Loucy (cell line): ENCODE results near the gene ZW10.

ENCODE experiments used
- H2AFZ ChIP-seq: fragments of 200-600 bp; sonication (generic); 2 replicates; pipeline ENCODE4 v1.6.0; 2016; ENCODE audit warnings: antibody characterized with exemption, mild to moderate bottlenecking, low read length, moderate library complexity
- H3F3A ChIP-seq: fragments of 200-600 bp; 2 replicates; pipeline ENCODE4 v1.6.0; 2016; ENCODE audit warnings: antibody characterized with exemption, low read depth, mild to moderate bottlenecking
- H3K27me3 ChIP-seq: fragments of 200-600 bp; sonication (generic); 2 replicates; pipeline ENCODE4 v1.6.1; 2014; ENCODE audit warnings: low read length, mild to moderate bottlenecking; ENCODE audit not compliant: insufficient read depth, poor library complexity, severe bottlenecking
- H3K36me3 ChIP-seq: fragments of 200-600 bp; sonication (generic); 2 replicates; pipeline ENCODE4 v1.6.1; 2016; ENCODE audit warnings: low read length; ENCODE audit not compliant: insufficient read depth
- H3K4me1 ChIP-seq: fragments of 200-600 bp; sonication (generic); 2 replicates; pipeline ENCODE4 v1.5.1; 2014; ENCODE audit warnings: low read length, mild to moderate bottlenecking; ENCODE audit not compliant: insufficient read depth, poor library complexity, severe bottlenecking
- H3K4me2 ChIP-seq: fragments of 200-600 bp; sonication (generic); 2 replicates; pipeline ENCODE4 v1.6.0; 2014; ENCODE audit warnings: antibody characterized with exemption, low read length, low read depth, mild to moderate bottlenecking; ENCODE audit not compliant: poor library complexity, severe bottlenecking
- H3K4me3 ChIP-seq: fragments of 200-600 bp; sonication (generic); 2 replicates; pipeline ENCODE4 v1.5.1; 2014; ENCODE audit warnings: low read length, mild to moderate bottlenecking, mixed read lengths; ENCODE audit not compliant: poor library complexity, severe bottlenecking
- H3K79me2 ChIP-seq: fragments of 200-600 bp; sonication (generic); 2 replicates; pipeline ENCODE4 v1.6.1; 2014; ENCODE audit warnings: low read length; ENCODE audit not compliant: insufficient read depth
- H3K9ac ChIP-seq: fragments of 200-600 bp; sonication (generic); 2 replicates; pipeline ENCODE4 v1.6.0; 2014; ENCODE audit warnings: mild to moderate bottlenecking, low read depth, low read length, moderate library complexity; ENCODE audit not compliant: poor library complexity, severe bottlenecking
- H3K9me2 ChIP-seq: fragments of 200-600 bp; sonication (generic); replicated peaks from 2 replicates; pipeline ENCODE4 v1.6.1; 2016; ENCODE audit warnings: low read depth, low read length, mixed read lengths
- H3K9me3 ChIP-seq: fragments of 200-600 bp; sonication (generic); 2 replicates; pipeline ENCODE4 v1.6.1; 2014; ENCODE audit warnings: mild to moderate bottlenecking, antibody characterized with exemption, low read length, low read depth; ENCODE audit not compliant: insufficient read depth
- H4K20me1 ChIP-seq: fragments of 200-600 bp; sonication (generic); 2 replicates; pipeline ENCODE4 v1.6.0; 2014; ENCODE audit warnings: antibody characterized with exemption, low read length, mild to moderate bottlenecking; ENCODE audit not compliant: insufficient read depth, poor library complexity, severe bottlenecking
- EZH2phosphoT487 ChIP-seq: fragments of 200-600 bp; IDR thresholded peaks from 2 replicates; pipeline ENCODE4 v1.6.1; 2018; ENCODE audit warnings: antibody characterized with exemption, mild to moderate bottlenecking, moderate library complexity, borderline replicate concordance
- TF ChIP-seq, protein P1 (sequence below): fragments of 200-600 bp; sonication (generic); conservative IDR thresholded peaks from 2 replicates; pipeline ENCODE4 v1.5.1; 2014; ENCODE audit warnings: mild to moderate bottlenecking, antibody characterized with exemption, low read length

The ZW10 gene

DNA sequence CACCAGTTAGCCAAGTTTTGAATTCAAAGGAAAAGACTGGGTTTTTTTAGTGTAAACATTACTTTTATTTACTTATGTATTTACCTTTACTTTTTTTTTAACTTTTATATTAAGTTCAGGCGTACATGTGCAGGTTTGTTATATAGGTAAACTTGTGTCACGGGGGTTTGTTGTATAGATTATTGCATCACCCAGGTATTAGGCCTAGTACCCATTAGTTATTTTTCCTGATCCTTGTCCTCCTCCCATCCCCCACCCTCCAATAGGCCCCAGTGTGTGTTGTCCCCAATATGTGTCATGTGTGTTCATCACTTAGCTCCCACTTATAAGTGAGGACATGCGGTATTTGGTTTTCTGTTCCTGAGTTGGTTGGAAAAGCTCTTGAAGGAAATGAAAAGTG is 20.6 kb downstream of the ZW10 start:
- Histone ChIP-seq H3K27me3 (no peaks in the 10 kb centered on the region), H3K9me3 (no peaks in the 10 kb centered on the region), H3K4me2 (no peak overlapping the region), H3K79me2 (no peaks in the 10 kb centered on the region), H2AFZ (no peak overlapping the region), H4K20me1 (no peaks in the 10 kb centered on the region), H3K9ac (no peak overlapping the region), H3K4me1 (no peaks in the 10 kb centered on the region), H3F3A (no peaks in the 10 kb centered on the region), H3K4me3 (no peak overlapping the region), H3K9me2 (no peaks in the 10 kb centered on the region), H3K36me3 (peaks cover 57% of the 10 kb centered on the region)
- no peak for TF ChIP-seq EZH2phosphoT487
- TF ChIP-seq, protein P1, sequence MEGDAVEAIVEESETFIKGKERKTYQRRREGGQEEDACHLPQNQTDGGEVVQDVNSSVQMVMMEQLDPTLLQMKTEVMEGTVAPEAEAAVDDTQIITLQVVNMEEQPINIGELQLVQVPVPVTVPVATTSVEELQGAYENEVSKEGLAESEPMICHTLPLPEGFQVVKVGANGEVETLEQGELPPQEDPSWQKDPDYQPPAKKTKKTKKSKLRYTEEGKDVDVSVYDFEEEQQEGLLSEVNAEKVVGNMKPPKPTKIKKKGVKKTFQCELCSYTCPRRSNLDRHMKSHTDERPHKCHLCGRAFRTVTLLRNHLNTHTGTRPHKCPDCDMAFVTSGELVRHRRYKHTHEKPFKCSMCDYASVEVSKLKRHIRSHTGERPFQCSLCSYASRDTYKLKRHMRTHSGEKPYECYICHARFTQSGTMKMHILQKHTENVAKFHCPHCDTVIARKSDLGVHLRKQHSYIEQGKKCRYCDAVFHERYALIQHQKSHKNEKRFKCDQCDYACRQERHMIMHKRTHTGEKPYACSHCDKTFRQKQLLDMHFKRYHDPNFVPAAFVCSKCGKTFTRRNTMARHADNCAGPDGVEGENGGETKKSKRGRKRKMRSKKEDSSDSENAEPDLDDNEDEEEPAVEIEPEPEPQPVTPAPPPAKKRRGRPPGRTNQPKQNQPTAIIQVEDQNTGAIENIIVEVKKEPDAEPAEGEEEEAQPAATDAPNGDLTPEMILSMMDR = no peak

DNA sequence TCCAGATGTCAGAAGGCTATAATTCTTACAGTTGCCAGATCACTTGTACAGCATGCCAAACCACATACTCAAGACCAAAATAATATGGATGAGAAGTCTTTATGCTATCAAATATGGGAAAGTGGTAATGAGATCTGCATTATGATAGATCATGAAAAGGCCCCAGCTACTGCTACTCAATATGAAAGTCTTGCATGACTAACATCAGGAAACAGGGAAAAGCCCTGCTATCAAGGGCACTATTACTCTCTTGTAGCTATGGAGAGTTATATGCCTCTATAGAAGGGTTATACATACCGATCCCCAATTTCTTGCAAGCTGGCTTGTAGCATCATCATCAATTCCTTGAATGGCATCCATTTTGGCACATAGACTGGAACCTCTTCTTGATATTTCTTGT is 37.2 kb downstream of the ZW10 start:
- H4K20me1 ChIP-seq = no peaks in the 10 kb centered on the region
- H3K36me3 ChIP-seq = peaks cover 94% of the 10 kb centered on the region; the same call in 1 of the 2 replicates
- H3K79me2 ChIP-seq = no peaks in the 10 kb centered on the region

DNA sequence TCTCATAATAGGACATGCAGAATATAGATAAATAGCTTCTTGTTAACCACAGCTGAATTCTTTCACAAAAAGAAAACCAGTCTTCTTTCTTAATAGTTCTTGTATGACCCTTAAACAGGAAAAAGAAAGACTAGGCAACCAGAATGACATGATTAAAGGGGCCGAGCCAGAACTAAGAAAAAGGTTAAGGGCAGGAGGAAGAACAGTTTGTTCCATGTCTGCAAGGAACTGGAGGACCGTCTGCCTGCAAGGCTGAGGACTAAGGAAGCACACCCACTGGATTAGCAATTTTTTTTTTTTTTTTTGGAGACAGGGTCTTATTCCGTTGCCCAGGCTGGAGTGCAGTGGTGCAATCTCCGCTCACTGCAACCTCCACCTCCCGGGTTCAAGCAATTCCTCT is 41.4 kb downstream of the ZW10 start:
- no peaks in the 10 kb centered on the region for H3K27me3 ChIP-seq
- no peak overlapping the region for H3K4me2 ChIP-seq
- TF ChIP-seq EZH2phosphoT487 = no peak
- TF ChIP-seq, protein P1 = no peak
- no peak overlapping the region for H3K9ac ChIP-seq
- H3K36me3 ChIP-seq = peaks cover 54% of the 10 kb centered on the region; the same call in 1 of the 2 replicates
- no peaks in the 10 kb centered on the region for H3K9me3 ChIP-seq
- no peak overlapping the region for H2AFZ ChIP-seq
- no peaks in the 10 kb centered on the region for H4K20me1 ChIP-seq
- H3K9me2 ChIP-seq = no peaks in the 10 kb centered on the region
- H3K4me3 ChIP-seq = no peak overlapping the region
- no peaks in the 10 kb centered on the region for H3K4me1 ChIP-seq
- H3K79me2 ChIP-seq = no peaks in the 10 kb centered on the region
- no peaks in the 10 kb centered on the region for H3F3A ChIP-seq

More for the DNA sequence above, 37.2 kb downstream of the ZW10 start:
- Histone ChIP-seq H3K4me2 (no peak overlapping the region), H3K4me3 (no peak overlapping the region), H3K9me2 (no peaks in the 10 kb centered on the region), H3K4me1 (no peaks in the 10 kb centered on the region), H2AFZ (no peak overlapping the region), H3K9me3 (no peaks in the 10 kb centered on the region), H3K9ac (no peak overlapping the region), H3K27me3 (no peaks in the 10 kb centered on the region), H3F3A (no peaks in the 10 kb centered on the region)
- no peak for TF ChIP-seq EZH2phosphoT487
- TF ChIP-seq, protein P1 = no peak
